Inferior parietal cortex (tissue), 1 donor: ENCODE results near the gene ZMYM4.
"Not testable (repeated sequence)": the region's sequence is repeated elsewhere in the genome, so short reads cannot be mapped to it uniquely, and the experiment has no call there.

Source experiments
- DNase-seq: peaks from one replicate; pipeline ENCODE4 v3.0.0-alpha.2; 2016; ENCODE audit errors: extremely low spot score

The ZMYM4 gene

GRCh38 chr1:35326246-35326866 is 57.8 kb downstream of the ZMYM4 start:
- DNase-seq = no peak

DNA sequence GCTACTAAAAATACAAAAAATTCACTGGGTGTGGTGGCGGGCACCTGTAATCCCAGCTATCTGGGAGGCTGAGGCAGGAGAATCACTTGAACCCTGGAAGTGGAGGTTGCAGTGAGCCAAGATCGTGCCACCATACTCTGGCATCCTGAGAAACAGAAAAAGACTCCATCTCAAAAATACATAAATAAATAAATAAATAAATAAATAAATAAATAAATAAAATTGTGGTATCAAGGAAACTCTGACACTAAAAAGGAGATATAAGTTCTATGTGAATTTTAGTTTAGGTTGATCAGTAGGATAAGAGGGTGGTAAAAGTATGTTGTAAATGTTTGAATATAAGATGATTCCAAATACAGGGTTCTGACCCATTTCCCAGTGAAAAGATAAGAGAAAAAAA is 63.1 kb downstream of the ZMYM4 start:
- DNase-seq = not testable (repeated sequence)

DNA sequence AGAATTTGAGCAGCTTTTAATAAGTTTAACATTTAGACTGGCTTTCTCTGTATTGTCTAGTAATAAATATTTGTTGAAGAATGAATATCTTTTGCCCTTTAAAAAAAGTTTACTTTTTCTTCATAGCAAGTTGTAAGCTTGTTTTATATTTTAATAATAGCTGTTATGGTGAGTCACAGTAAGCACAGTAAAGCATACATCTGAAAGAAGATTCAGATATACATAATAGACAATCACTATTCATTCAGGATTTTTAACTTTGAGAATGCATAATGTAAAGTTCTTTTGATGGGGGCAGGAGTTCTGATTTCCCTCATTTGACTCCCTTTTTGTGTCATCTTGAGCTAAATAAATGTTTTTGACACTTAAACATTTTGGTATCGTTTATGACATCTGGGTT is 66.0 kb downstream of the ZMYM4 start:
- no peak for DNase-seq

- DNase-seq = no peak
Measured at GRCh38 chr1:35340519-35340918, 72.0 kb downstream of the ZMYM4 start.

DNA sequence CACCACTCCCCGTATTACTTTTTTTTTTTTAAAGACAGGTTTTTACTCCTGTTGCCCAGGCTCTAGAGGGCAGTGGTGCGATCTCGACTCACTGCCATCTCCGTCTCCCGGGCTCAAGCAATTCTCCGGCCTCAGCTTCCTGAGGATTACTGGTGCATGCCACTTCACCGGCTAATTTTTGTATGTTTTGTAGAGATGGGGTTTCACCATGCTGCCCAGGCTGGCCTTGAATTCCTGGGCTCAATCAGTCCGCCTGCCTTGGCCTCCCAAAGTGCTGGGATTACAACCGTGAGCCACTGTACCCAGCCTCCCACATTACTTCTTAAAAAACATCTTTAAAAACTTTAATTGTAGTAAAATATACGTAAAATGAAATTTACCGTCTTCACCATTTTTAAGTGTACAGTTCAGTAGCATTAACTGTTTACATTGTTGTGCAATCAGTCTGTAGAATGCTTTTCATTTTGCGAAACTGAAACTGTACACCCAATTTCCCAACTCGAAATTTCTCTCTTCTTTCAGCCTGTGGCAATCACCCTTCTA is 77.0 kb downstream of the ZMYM4 start:
- DNase-seq = no peak

- no peak for DNase-seq
Measured at GRCh38 chr1:35350872-35351271, 82.4 kb downstream of the ZMYM4 start.

- no peak for DNase-seq
Measured at GRCh38 chr1:35359995-35360394, 91.5 kb downstream of the ZMYM4 start.

DNA sequence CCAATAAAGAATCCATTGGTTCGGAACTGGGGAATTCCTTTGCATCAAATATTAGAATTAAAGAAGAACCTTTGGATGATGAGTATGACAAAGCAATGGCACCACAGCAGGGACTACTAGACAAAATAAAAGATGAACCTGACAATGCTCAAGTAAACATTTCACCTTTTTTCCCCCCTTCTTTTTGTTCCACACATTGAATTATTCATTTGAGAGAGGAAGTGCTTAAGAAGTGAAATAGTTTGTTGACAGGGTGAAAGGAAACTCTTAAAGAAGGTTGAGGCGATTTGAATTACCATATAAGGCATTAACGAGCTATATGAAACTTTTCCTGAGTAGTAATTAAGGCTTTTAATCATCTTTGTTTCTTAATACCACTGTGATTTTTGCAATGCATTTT is 93.1 kb downstream of the ZMYM4 start:
- DNase-seq = no peak

DNA sequence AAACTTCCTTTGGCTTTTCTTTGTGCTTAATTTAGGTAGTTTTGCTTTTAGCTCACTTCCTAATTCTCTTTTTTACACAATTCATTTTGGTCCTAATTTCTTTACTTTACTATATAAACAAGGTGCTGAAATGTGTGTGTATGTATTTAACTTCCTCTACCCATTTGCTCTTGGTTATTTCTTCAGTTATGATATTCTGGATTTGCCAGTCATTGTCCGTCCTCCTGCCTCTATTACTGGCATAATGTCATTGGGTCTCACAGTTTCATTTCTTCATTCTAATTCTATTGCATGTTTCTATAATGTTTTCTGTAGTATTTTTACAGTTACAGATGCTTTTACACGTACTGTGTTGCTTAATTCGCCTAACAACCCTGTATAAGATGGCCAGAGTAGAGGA is 96.2 kb downstream of the ZMYM4 start:
- DNase-seq = no peak

DNA sequence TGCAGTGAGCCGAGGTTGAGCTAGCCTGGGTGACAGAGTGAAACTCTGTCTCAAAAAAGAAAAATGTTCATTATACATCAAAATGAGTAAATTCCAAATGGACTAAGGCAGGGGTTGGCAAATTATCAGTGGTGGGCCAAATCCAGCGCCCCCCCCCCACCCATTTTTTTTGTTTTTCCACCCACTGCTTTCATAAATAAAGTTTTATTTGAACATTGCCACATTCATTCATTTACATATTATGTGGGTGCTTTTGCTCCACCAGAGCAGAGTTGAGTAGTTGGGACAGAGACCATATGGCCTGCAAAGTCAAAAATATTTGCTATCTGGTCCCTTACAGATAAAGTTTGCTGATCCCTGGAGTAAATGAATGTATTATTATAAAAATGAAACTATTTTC is 99.4 kb downstream of the ZMYM4 start:
- no peak for DNase-seq

- peak; percentile 72 for DNase-seq
Measured at GRCh38 chr1:35369922-35370671, 101.6 kb downstream of the ZMYM4 start.

GRCh38 chr1:35371506-35371905 is 103.0 kb downstream of the ZMYM4 start:
- DNase-seq = no peak

DNA sequence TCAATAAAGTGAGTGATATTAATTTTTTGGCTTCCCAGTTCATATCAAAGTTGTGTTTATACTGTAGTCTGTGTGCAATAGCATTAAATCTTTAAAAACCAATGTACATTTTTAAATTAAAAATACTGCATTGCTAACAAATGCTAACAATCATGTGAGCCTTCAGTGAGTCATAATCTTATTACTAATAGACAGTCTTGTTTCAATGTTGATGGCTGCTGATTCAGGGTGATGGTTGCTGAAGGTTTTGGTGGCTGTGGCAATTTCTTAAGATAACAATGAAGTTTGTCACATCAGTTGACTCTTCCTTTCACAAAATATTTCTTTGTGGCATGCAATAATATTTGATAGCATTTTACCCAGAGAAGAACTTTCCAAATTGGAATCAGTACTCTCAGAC is 109.0 kb downstream of the ZMYM4 start:
- no peak for DNase-seq

- no peak for DNase-seq
Measured at GRCh38 chr1:35379317-35380000, 111.0 kb downstream of the ZMYM4 start.

GRCh38 chr1:35380111-35380510 is 111.6 kb downstream of the ZMYM4 start:
- DNase-seq = not testable (repeated sequence)

- no peak for DNase-seq
Measured at GRCh38 chr1:35382107-35382506, 113.6 kb downstream of the ZMYM4 start.

GRCh38 chr1:35386290-35386689 is 117.8 kb downstream of the ZMYM4 start:
- DNase-seq = no peak

DNA sequence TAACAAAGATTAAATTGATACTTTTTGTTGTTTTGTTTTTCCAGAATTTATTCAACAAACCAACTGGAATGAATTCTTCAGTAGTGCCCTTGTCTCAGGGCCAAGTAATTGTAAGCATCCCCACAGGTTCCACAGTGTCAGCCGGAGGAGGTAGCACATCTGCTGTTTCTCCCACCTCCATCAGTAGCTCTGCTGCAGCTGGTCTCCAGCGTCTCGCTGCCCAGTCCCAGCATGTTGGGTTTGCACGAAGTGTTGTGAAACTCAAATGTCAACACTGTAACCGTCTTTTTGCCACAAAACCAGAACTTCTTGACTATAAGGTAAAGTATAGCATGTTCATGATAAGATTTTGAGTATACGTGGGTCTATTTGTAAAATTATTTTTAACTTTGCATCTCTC is 118.5 kb downstream of the ZMYM4 start:
- no peak for DNase-seq

GRCh38 chr1:35390600-35391494 is 122.3 kb downstream of the ZMYM4 start:
- no peak for DNase-seq

- DNase-seq = no peak
Measured at GRCh38 chr1:35394386-35394785, 125.9 kb downstream of the ZMYM4 start.

DNA sequence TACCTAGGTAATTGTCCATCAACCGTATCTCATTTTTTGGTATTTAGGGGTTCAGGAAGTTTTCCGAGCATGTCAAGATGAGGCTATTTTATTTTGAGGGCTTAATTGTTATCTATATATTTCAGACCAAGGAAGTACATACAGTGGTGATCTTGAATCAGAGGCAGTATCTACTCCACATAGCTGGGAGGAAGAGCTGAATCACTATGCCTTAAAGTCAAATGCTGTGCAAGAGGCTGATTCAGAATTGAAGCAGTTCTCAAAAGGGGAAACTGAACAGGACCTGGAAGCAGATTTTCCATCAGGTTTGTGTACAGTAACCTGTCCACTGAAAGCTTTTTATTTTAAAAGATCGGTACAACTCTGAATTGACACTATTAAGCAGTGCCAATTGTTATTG is 130.2 kb downstream of the ZMYM4 start:
- no peak for DNase-seq

DNA sequence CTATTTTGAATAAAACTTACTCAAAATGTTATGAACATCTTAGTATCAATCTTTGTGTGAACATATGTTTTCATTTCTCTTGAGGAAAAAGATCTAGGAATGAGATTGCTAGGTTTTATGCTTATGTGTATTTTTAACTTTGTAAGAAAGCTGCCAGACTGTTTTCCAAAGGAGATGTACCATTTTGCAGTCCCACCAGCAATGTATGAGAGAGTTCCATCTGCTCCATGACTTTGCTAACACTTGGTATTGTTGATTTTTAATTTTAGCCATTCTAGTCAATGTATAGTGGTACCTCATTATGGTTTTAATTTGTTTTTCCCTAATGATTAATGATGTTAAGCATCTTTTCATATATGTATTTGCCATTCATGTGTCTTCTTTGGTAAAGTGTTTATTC is 132.5 kb downstream of the ZMYM4 start:
- DNase-seq = no peak
